HepG2 (cell line): ENCODE data around the gene ZIM2. TPM values are rescaled to one million over a fixed set of nuclear protein-coding genes. Genes with fewer than 3 reads are reported as not detected.

Experiments used
- AKAP8 ChIP-seq: sonication (generic); formaldehyde crosslinking; IDR thresholded peaks from 2 replicates; pipeline ENCODE4 v1.5.1; 2020; ENCODE audit warnings: mild to moderate bottlenecking, missing genetic modification reagents
- CAMTA2 ChIP-seq: sonication (generic); formaldehyde crosslinking; IDR thresholded peaks from 2 replicates; pipeline ENCODE4 v1.4.0; 2020; ENCODE audit warnings: mild to moderate bottlenecking, missing genetic modification reagents, borderline replicate concordance
- CCDC6 ChIP-seq: sonication (generic); formaldehyde crosslinking; IDR thresholded peaks from 2 replicates; pipeline ENCODE4 v1.8.1; 2022; ENCODE audit warnings: mild to moderate bottlenecking, missing genetic modification reagents, moderate library complexity
- HNRNPH1 ChIP-seq: fragments of 200-400 bp; formaldehyde crosslinking; optimal IDR thresholded peaks from 2 replicates; pipeline ENCODE3; 2017; ENCODE audit warnings: mild to moderate bottlenecking, low read depth, low read length
- JUND ChIP-seq: sonication (generic); formaldehyde crosslinking; IDR thresholded peaks from 2 replicates; pipeline ENCODE4 v1.8.0; 2022; ENCODE audit warnings: mild to moderate bottlenecking, missing genetic modification reagents
- MAFK ChIP-seq, 2 experiments: IDR thresholded peaks in 1 of 2; conservative IDR thresholded peaks in 1 of 2; 2 replicates each; pipeline ENCODE4 v1.6.1; 2011; ENCODE audit warnings: improper control_type of control experiment in 2 of 2, low read length in 2 of 2
- POLR2G ChIP-seq: fragments of 200-400 bp; formaldehyde crosslinking; IDR thresholded peaks from 2 replicates; pipeline ENCODE4 v1.6.1; 2018; ENCODE audit warnings: mild to moderate bottlenecking, low read depth, low read length, moderate library complexity
- RBFOX2 ChIP-seq: fragments of 200-400 bp; formaldehyde crosslinking; IDR thresholded peaks from 2 replicates; pipeline ENCODE4 v1.6.1; 2017; ENCODE audit warnings: low read depth, mild to moderate bottlenecking, low read length
- SMAD3 ChIP-seq: sonication (generic); formaldehyde crosslinking; IDR thresholded peaks from 2 replicates; pipeline ENCODE4 v1.4.0; 2020; ENCODE audit warnings: missing genetic modification reagents
- ZKSCAN8 ChIP-seq: IDR thresholded peaks from 2 replicates; pipeline ENCODE4 v1.6.1; 2016; ENCODE audit warnings: borderline replicate concordance, missing genetic modification reagents, missing compliant biosample characterization
- ZNF234 ChIP-seq: sonication (generic); formaldehyde crosslinking; conservative IDR thresholded peaks from 2 replicates; pipeline ENCODE4 v1.5.1; 2020; ENCODE audit warnings: mild to moderate bottlenecking, missing genetic modification reagents
- ZNF264 ChIP-seq: sonication (generic); formaldehyde crosslinking; IDR thresholded peaks from 2 replicates; pipeline ENCODE4 v1.4.0; 2020; ENCODE audit warnings: missing genetic modification reagents
- ZNF468 ChIP-seq: sonication (generic); formaldehyde crosslinking; IDR thresholded peaks from 2 replicates; pipeline ENCODE4 v1.8.0; 2022; ENCODE audit warnings: mild to moderate bottlenecking, moderate library complexity, missing genetic modification reagents
- ZNF709 ChIP-seq: sonication (generic); formaldehyde crosslinking; IDR thresholded peaks from 2 replicates; pipeline ENCODE4 v1.5.0; 2020; ENCODE audit warnings: mild to moderate bottlenecking, missing genetic modification reagents
- polyA plus RNA-seq, 8 experiments: library from polyadenylated mRNA; depleted of rRNA in 3 of 8; stranded (reverse) in 7 of 8; unstranded in 1 of 8; fragments of >200 nt; fragmentation: Illumina TruSeq in 4 of 8; extraction: Trizol in 4 of 8; gene quantifications; 2 replicates each; pipeline versions ENCODE4 v1.2.1 to v1.2.3, GENCODE V29; 2011 to 2016; ENCODE audit warnings: low read depth in 4 of 8, missing spikeins in 1 of 8, mixed read lengths in 1 of 8; ENCODE audit not compliant: insufficient read depth in 1 of 8
- total RNA-seq, 5 experiments: library from RNA; depleted of rRNA; stranded (reverse); fragments of >200 nt; fragmentation: Illumina TruSeq; extraction: Trizol; gene quantifications; 2 replicates each; pipeline ENCODE4 v1.2.3, GENCODE V29; 2016; ENCODE audit warnings: low read depth in 1 of 5
- TF ChIP-seq, protein P1 (sequence below): sonication (generic); formaldehyde crosslinking; IDR thresholded peaks from 2 replicates; pipeline ENCODE4 v1.8.0; 2022; ENCODE audit warnings: mild to moderate bottlenecking, missing genetic modification reagents
- TF ChIP-seq, protein P2 (sequence below): sonication (generic); formaldehyde crosslinking; IDR thresholded peaks from 2 replicates; pipeline ENCODE4 v1.4.0; 2020; ENCODE audit warnings: mild to moderate bottlenecking, missing genetic modification reagents, borderline replicate concordance
- TF ChIP-seq, protein P3 (sequence below): IDR thresholded peaks from 2 replicates; pipeline ENCODE4 v1.6.1; 2016; ENCODE audit warnings: low read depth
- TF ChIP-seq, protein P4 (sequence below): sonication (generic); formaldehyde crosslinking; IDR thresholded peaks from 2 replicates; pipeline ENCODE4 v1.4.0; 2020; ENCODE audit warnings: mild to moderate bottlenecking, missing genetic modification reagents, borderline replicate concordance

Gene ZIM2
- total and polyA plus RNA-seq, 2 of the 13 experiments (the other 11 are each of a cell fraction or from before 2014, with no cell fraction given) = 7.2 to 10.3 TPM

DNA sequence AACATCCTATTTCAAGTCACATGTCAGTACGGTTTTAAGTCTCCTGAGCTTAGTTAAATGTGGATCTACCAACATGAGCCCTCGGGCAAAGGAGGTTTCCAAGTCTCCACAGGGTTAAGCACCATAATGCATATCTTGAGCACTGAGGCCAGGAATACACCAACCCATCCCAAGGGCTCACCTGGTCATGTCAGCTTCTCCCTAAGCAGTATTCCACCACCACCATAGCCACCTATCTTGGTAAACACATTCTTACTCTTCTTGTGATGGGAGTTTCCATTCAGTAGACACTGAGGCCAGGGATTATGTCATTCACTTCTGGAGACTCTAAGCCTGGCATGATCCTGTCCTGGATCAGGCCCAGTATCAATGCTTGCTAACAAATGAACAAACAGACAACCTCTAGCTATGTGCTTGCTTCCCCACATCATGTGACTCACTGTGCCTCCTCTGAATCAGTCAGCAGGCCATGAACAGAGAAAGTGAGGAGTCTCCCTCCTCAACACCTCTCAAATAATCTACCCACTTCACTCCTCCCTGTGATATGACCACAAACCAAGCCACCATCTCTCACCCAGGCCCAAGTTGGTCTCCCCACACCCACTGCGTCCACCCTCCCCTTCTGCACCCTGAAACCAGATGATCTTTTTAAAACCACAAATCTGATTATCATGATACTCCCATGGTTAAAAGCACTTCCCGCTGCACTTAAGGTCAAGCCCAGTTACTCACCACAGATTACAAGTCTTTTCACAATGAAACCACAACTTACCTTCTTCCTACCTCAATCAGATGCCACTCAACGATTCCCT is 5.8 kb downstream of the ZIM2 start (continued):
- TF ChIP-seq, protein P1, sequence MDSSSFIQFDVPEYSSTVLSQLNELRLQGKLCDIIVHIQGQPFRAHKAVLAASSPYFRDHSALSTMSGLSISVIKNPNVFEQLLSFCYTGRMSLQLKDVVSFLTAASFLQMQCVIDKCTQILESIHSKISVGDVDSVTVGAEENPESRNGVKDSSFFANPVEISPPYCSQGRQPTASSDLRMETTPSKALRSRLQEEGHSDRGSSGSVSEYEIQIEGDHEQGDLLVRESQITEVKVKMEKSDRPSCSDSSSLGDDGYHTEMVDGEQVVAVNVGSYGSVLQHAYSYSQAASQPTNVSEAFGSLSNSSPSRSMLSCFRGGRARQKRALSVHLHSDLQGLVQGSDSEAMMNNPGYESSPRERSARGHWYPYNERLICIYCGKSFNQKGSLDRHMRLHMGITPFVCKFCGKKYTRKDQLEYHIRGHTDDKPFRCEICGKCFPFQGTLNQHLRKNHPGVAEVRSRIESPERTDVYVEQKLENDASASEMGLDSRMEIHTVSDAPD (CRISPR knock-in tag) = no peak
- TF ChIP-seq CCDC6 (CRISPR knock-in tag) (no peak), POLR2G (peak; percentile 64; the same call in 1 of the 2 replicates), ZNF709 (CRISPR knock-in tag) (no peak), MAFK (conservative IDR thresholded peaks at IDR 0.05 in 1 of 2, IDR thresholded peaks at IDR 0.05 in 1 of 2; ENCODE audit: low read length in 2 of 2) (no peak), CAMTA2 (CRISPR knock-in tag) (no peak), HNRNPH1 (no peak), ZKSCAN8 (CRISPR knock-in tag) (no peak), RBFOX2 (peak; percentile 60; the same call in 1 of the 2 replicates), ZNF468 (CRISPR knock-in tag) (no peak), SMAD3 (no peak), AKAP8 (CRISPR knock-in tag) (peak; percentile 61; the same call in 1 of the 2 replicates), ZNF264 (CRISPR knock-in tag) (no peak), JUND (CRISPR knock-in tag) (no peak), ZNF234 (no peak)
- TF ChIP-seq, protein P2, sequence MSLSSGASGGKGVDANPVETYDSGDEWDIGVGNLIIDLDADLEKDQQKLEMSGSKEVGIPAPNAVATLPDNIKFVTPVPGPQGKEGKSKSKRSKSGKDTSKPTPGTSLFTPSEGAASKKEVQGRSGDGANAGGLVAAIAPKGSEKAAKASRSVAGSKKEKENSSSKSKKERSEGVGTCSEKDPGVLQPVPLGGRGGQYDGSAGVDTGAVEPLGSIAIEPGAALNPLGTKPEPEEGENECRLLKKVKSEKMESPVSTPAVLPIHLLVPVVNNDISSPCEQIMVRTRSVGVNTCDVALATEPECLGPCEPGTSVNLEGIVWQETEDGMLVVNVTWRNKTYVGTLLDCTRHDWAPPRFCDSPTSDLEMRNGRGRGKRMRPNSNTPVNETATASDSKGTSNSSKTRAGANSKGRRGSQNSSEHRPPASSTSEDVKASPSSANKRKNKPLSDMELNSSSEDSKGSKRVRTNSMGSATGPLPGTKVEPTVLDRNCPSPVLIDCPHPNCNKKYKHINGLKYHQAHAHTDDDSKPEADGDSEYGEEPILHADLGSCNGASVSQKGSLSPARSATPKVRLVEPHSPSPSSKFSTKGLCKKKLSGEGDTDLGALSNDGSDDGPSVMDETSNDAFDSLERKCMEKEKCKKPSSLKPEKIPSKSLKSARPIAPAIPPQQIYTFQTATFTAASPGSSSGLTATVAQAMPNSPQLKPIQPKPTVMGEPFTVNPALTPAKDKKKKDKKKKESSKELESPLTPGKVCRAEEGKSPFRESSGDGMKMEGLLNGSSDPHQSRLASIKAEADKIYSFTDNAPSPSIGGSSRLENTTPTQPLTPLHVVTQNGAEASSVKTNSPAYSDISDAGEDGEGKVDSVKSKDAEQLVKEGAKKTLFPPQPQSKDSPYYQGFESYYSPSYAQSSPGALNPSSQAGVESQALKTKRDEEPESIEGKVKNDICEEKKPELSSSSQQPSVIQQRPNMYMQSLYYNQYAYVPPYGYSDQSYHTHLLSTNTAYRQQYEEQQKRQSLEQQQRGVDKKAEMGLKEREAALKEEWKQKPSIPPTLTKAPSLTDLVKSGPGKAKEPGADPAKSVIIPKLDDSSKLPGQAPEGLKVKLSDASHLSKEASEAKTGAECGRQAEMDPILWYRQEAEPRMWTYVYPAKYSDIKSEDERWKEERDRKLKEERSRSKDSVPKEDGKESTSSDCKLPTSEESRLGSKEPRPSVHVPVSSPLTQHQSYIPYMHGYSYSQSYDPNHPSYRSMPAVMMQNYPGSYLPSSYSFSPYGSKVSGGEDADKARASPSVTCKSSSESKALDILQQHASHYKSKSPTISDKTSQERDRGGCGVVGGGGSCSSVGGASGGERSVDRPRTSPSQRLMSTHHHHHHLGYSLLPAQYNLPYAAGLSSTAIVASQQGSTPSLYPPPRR (CRISPR knock-in tag) = no peak
- TF ChIP-seq, protein P3, sequence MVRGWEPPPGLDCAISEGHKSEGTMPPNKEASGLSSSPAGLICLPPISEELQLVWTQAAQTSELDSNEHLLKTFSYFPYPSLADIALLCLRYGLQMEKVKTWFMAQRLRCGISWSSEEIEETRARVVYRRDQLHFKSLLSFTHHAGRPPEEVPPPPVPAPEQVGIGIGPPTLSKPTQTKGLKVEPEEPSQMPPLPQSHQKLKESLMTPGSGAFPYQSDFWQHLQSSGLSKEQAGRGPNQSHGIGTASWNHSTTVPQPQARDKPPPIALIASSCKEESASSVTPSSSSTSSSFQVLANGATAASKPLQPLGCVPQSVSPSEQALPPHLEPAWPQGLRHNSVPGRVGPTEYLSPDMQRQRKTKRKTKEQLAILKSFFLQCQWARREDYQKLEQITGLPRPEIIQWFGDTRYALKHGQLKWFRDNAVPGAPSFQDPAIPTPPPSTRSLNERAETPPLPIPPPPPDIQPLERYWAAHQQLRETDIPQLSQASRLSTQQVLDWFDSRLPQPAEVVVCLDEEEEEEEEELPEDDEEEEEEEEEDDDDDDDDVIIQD = no peak
- TF ChIP-seq, protein P4, sequence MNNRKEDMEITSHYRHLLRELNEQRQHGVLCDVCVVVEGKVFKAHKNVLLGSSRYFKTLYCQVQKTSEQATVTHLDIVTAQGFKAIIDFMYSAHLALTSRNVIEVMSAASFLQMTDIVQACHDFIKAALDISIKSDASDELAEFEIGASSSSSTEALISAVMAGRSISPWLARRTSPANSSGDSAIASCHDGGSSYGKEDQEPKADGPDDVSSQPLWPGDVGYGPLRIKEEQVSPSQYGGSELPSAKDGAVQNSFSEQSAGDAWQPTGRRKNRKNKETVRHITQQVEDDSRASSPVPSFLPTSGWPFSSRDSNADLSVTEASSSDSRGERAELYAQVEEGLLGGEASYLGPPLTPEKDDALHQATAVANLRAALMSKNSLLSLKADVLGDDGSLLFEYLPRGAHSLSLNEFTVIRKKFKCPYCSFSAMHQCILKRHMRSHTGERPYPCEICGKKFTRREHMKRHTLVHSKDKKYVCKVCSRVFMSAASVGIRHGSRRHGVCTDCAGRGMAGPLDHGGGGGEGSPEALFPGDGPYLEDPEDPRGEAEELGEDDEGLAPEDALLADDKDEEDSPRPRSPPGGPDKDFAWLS = no peak
